ENCODE results near the gene KIF16B.

DNA sequence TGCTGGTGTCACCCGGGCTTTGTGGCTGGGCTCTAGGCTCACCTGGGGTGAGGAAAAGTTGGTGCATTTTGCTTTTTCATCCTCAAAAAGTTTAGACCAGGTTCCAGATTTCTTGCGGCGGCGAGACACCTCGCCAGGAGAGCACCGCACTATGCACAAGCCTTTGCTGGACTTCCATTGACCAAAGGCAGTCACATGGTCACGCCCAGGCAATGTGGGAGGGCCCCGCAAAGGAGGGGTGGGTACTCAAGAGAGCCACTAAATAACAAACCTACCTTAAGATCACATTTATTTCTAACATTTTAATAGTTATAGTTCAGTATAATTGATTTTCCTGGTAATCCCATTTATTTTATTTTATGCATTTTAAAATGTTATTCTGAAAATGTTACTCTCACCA is 3.0 kb upstream of the KIF16B start:
- TF ChIP-seq, protein P1, sequence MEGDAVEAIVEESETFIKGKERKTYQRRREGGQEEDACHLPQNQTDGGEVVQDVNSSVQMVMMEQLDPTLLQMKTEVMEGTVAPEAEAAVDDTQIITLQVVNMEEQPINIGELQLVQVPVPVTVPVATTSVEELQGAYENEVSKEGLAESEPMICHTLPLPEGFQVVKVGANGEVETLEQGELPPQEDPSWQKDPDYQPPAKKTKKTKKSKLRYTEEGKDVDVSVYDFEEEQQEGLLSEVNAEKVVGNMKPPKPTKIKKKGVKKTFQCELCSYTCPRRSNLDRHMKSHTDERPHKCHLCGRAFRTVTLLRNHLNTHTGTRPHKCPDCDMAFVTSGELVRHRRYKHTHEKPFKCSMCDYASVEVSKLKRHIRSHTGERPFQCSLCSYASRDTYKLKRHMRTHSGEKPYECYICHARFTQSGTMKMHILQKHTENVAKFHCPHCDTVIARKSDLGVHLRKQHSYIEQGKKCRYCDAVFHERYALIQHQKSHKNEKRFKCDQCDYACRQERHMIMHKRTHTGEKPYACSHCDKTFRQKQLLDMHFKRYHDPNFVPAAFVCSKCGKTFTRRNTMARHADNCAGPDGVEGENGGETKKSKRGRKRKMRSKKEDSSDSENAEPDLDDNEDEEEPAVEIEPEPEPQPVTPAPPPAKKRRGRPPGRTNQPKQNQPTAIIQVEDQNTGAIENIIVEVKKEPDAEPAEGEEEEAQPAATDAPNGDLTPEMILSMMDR (IDR thresholded peaks at IDR 0.05): no peak
- TF ChIP-seq SIN3A (IDR thresholded peaks at IDR 0.05; ENCODE audit: borderline replicate concordance, insufficient read depth, low read depth, low read length) (no peak), POLR2AphosphoS5 (IDR thresholded peaks at IDR 0.05; ENCODE audit: low read depth, low read length) (no peak)
- TF ChIP-seq, protein P2, sequence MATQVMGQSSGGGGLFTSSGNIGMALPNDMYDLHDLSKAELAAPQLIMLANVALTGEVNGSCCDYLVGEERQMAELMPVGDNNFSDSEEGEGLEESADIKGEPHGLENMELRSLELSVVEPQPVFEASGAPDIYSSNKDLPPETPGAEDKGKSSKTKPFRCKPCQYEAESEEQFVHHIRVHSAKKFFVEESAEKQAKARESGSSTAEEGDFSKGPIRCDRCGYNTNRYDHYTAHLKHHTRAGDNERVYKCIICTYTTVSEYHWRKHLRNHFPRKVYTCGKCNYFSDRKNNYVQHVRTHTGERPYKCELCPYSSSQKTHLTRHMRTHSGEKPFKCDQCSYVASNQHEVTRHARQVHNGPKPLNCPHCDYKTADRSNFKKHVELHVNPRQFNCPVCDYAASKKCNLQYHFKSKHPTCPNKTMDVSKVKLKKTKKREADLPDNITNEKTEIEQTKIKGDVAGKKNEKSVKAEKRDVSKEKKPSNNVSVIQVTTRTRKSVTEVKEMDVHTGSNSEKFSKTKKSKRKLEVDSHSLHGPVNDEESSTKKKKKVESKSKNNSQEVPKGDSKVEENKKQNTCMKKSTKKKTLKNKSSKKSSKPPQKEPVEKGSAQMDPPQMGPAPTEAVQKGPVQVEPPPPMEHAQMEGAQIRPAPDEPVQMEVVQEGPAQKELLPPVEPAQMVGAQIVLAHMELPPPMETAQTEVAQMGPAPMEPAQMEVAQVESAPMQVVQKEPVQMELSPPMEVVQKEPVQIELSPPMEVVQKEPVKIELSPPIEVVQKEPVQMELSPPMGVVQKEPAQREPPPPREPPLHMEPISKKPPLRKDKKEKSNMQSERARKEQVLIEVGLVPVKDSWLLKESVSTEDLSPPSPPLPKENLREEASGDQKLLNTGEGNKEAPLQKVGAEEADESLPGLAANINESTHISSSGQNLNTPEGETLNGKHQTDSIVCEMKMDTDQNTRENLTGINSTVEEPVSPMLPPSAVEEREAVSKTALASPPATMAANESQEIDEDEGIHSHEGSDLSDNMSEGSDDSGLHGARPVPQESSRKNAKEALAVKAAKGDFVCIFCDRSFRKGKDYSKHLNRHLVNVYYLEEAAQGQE (IDR thresholded peaks at IDR 0.05; ENCODE audit: insufficient read depth in 1 of 2, low read depth in 2 of 2, low read length in 1 of 2): no peak
